GM23248 (cell line): ENCODE measurements around the gene GRIN1. TPM values are rescaled to one million over a fixed set of nuclear protein-coding genes. Genes with fewer than 3 reads are reported as not detected.

Experiments used
- DNase-seq: peaks from one replicate; pipeline ENCODE4 v3.0.0-alpha.2; 2015
- H2AFZ ChIP-seq: fragments of 200-600 bp; sonication (generic); 2 replicates; pipeline ENCODE4 v1.6.1; 2016; ENCODE audit warnings: antibody characterized with exemption
- H3F3A ChIP-seq: fragments of 200-600 bp; sonication (generic); 2 replicates; pipeline ENCODE4 v1.6.1; 2016; ENCODE audit warnings: mild to moderate bottlenecking, antibody characterized with exemption, mixed run types; ENCODE audit not compliant: insufficient read depth
- H3K27ac ChIP-seq: fragments of 200-600 bp; sonication (generic); 2 replicates; pipeline ENCODE4 v1.5.1; 2016; ENCODE audit warnings: mild to moderate bottlenecking
- H3K27me3 ChIP-seq: fragments of 200-600 bp; sonication (generic); replicated peaks from 2 replicates; pipeline ENCODE4 v1.6.1; 2016; ENCODE audit warnings: mild to moderate bottlenecking; ENCODE audit not compliant: insufficient read depth
- H3K36me3 ChIP-seq: fragments of 200-600 bp; sonication (generic); 2 replicates; pipeline ENCODE4 v1.6.1; 2016; ENCODE audit warnings: low read depth, mild to moderate bottlenecking
- H3K4me1 ChIP-seq: fragments of 200-600 bp; sonication (generic); 2 replicates; pipeline ENCODE4 v1.6.1; 2016; ENCODE audit warnings: mild to moderate bottlenecking; ENCODE audit not compliant: insufficient read depth
- H3K4me2 ChIP-seq: fragments of 200-600 bp; sonication (generic); one replicate; pipeline ENCODE4 v1.6.1; 2016; ENCODE audit warnings: mild to moderate bottlenecking; ENCODE audit not compliant: unreplicated experiment
- H3K4me3 ChIP-seq: fragments of 200-600 bp; sonication (generic); 2 replicates; pipeline ENCODE4 v1.5.1; 2016; ENCODE audit warnings: mild to moderate bottlenecking
- H3K79me2 ChIP-seq: fragments of 200-600 bp; sonication (generic); 2 replicates; pipeline ENCODE4 v1.6.1; 2016; ENCODE audit warnings: mild to moderate bottlenecking; ENCODE audit not compliant: insufficient read depth
- H3K9ac ChIP-seq: fragments of 200-600 bp; sonication (generic); 2 replicates; pipeline ENCODE4 v1.6.1; 2016; ENCODE audit warnings: mild to moderate bottlenecking
- H3K9me2 ChIP-seq: fragments of 200-600 bp; sonication (generic); 2 replicates; pipeline ENCODE4 v1.6.1; 2016; ENCODE audit warnings: mixed run types, mild to moderate bottlenecking, moderate library complexity; ENCODE audit not compliant: insufficient read depth
- H3K9me3 ChIP-seq: fragments of 200-600 bp; sonication (generic); one replicate; pipeline ENCODE4 v1.6.1; 2017; ENCODE audit warnings: low read depth
- H4K20me1 ChIP-seq: fragments of 200-600 bp; sonication (generic); 2 replicates; pipeline ENCODE4 v1.6.0; 2016; ENCODE audit not compliant: insufficient read depth
- EZH2 ChIP-seq: fragments of 200-600 bp; sonication (generic); IDR thresholded peaks from 2 replicates; pipeline ENCODE4 v1.6.1; 2018; ENCODE audit warnings: antibody characterized with exemption, mild to moderate bottlenecking; ENCODE audit not compliant: insufficient read depth, poor library complexity, severe bottlenecking
- EZH2phosphoT487 ChIP-seq: fragments of 200-600 bp; sonication (generic); IDR thresholded peaks from 2 replicates; pipeline ENCODE4 v1.6.1; 2018; ENCODE audit warnings: antibody characterized with exemption, moderate library complexity, mild to moderate bottlenecking, low read depth; ENCODE audit not compliant: insufficient read depth
- WGBS, 2 experiments: methylation state at CpG; one replicate each; pipeline ENCODE4 v1.1.6; 2015 to 2017; ENCODE audit warnings: low lambda C conversion rate in 2 of 2, low coverage in 1 of 2; ENCODE audit errors: missing lambda C conversion rate in 2 of 2; 5-methylcytosine and 5-hydroxymethylcytosine counted together
- in situ Hi-C: fragments of 300-500 bp; cut with MboI; formaldehyde crosslinking; loops from 2 replicates; pipeline ENCODE4 v1.15.0; 2020
- polyA plus RNA-seq: library from polyadenylated mRNA; unstranded; fragments of >200 nt; fragmentation: Nextera tagmentation; extraction: Ambion mirVana; gene quantifications from 2 replicates; pipeline ENCODE4 v1.2.1, GENCODE V29; 2016
- total RNA-seq: library from RNA; depleted of rRNA; stranded (reverse); fragments of >200 nt; shearing (Covaris generic); gene quantifications from 2 replicates; pipeline ENCODE4 v1.2.3, GENCODE V29; 2014

GRIN1 gene
- total and polyA plus RNA-seq, 2 experiments from 2014 or later, result 0.76 TPM; not detected in 1

- Histone ChIP-seq H3K79me2 (no peaks in the 10 kb centered on the region), H3F3A (no peaks in the 10 kb centered on the region), H3K4me1 (no peaks in the 10 kb centered on the region), H3K9me2 (no peaks in the 10 kb centered on the region), H3K4me2 (no peak overlapping the region), H3K27ac (no peak overlapping the region), H3K27me3 (no peaks in the 10 kb centered on the region; the same call in 1 of the 2 replicates), H3K36me3 (no peaks in the 10 kb centered on the region), H3K4me3 (no peak overlapping the region), H4K20me1 (no peaks in the 10 kb centered on the region), H3K9me3 (no peaks in the 10 kb centered on the region), H3K9ac (no peak overlapping the region), H2AFZ (no peak overlapping the region)
- WGBS, 2 experiments, result 51 to 70% methylated on average over 9 of the region's 9 CpGs
- in situ Hi-C loops, result no loop called here
- DNase-seq, result no peak
- TF ChIP-seq EZH2phosphoT487 (no peak), EZH2 (no peak)
These were observed 7.6 kb downstream of the GRIN1 start for GRCh38 chr9:137146527-137146918.

- Histone ChIP-seq H3K4me3 (no peak overlapping the region), H3K79me2 (no peaks in the 10 kb centered on the region), H3K4me1 (no peaks in the 10 kb centered on the region), H3K36me3 (no peaks in the 10 kb centered on the region), H3K9me3 (no peaks in the 10 kb centered on the region), H3K27me3 (no peaks in the 10 kb centered on the region; the same call in 1 of the 2 replicates), H3K27ac (no peak overlapping the region), H3K4me2 (no peak overlapping the region), H3K9me2 (no peaks in the 10 kb centered on the region), H4K20me1 (no peaks in the 10 kb centered on the region), H3K9ac (no peak overlapping the region), H2AFZ (no peak overlapping the region), H3F3A (no peaks in the 10 kb centered on the region)
- TF ChIP-seq EZH2phosphoT487 (no peak), EZH2 (no peak)
- no peak for DNase-seq
- 81 to 85% methylated on average over 24 to 26 of the region's 26 CpGs for WGBS, 2 experiments
- in situ Hi-C loops, result no loop called here
These were observed 8.3 kb downstream of the GRIN1 start for GRCh38 chr9:137147091-137147792.

GRCh38 chr9:137147793-137148160, 8.8 kb downstream of the GRIN1 start:
- WGBS, 2 experiments, result 17 to 25% methylated on average over 8 to 24 of the region's 24 CpGs
- Histone ChIP-seq H3K4me3 (no peak overlapping the region), H3K9ac (no peak overlapping the region), H3K9me3 (no peaks in the 10 kb centered on the region), H3K36me3 (no peaks in the 10 kb centered on the region), H3K27me3 (no peaks in the 10 kb centered on the region; the same call in 1 of the 2 replicates), H3F3A (no peaks in the 10 kb centered on the region), H3K27ac (no peak overlapping the region), H3K4me2 (no peak overlapping the region), H3K79me2 (no peaks in the 10 kb centered on the region), H3K4me1 (no peaks in the 10 kb centered on the region), H4K20me1 (no peaks in the 10 kb centered on the region), H2AFZ (no peak overlapping the region), H3K9me2 (no peaks in the 10 kb centered on the region)
- in situ Hi-C loops, result no loop called here
- no peak for DNase-seq
- TF ChIP-seq EZH2, result no peak
- TF ChIP-seq EZH2phosphoT487, result no peak

- WGBS, 2 experiments, result 61 to 72% methylated on average over 22 to 27 of the region's 27 CpGs
- no peak for DNase-seq
- H3K9ac ChIP-seq, result no peak overlapping the region
- no peaks in the 10 kb centered on the region for H3F3A ChIP-seq
- H3K4me2 ChIP-seq, result no peak overlapping the region
- no peaks in the 10 kb centered on the region for H4K20me1 ChIP-seq
- no peaks in the 10 kb centered on the region; the same call in 1 of the 2 replicates for H3K27me3 ChIP-seq
- H3K36me3 ChIP-seq, result no peaks in the 10 kb centered on the region
- no peaks in the 10 kb centered on the region for H3K9me2 ChIP-seq
- no peak overlapping the region for H3K27ac ChIP-seq
- in situ Hi-C loops, result no loop called here
- no peaks in the 10 kb centered on the region for H3K4me1 ChIP-seq
- H2AFZ ChIP-seq, result no peak overlapping the region
- TF ChIP-seq EZH2phosphoT487, result no peak
- TF ChIP-seq EZH2, result no peak
- no peaks in the 10 kb centered on the region for H3K9me3 ChIP-seq
- H3K79me2 ChIP-seq, result no peaks in the 10 kb centered on the region
- H3K4me3 ChIP-seq, result no peak overlapping the region
These were observed 9.3 kb downstream of the GRIN1 start for GRCh38 chr9:137148242-137148641.

GRCh38 chr9:137148661-137149060, 9.7 kb downstream of the GRIN1 start:
- no peak overlapping the region for H3K4me3 ChIP-seq
- no peaks in the 10 kb centered on the region for H3K9me2 ChIP-seq
- 73 to 82% methylated on average over 18 to 19 of the region's 19 CpGs for WGBS, 2 experiments
- no peak overlapping the region for H3K27ac ChIP-seq
- no peaks in the 10 kb centered on the region for H3K36me3 ChIP-seq
- H4K20me1 ChIP-seq, result no peaks in the 10 kb centered on the region
- no peak for DNase-seq
- TF ChIP-seq EZH2phosphoT487, result no peak
- no peak for TF ChIP-seq EZH2
- H3F3A ChIP-seq, result no peaks in the 10 kb centered on the region
- in situ Hi-C loops, result no loop called here
- no peaks in the 10 kb centered on the region for H3K4me1 ChIP-seq
- H3K79me2 ChIP-seq, result no peaks in the 10 kb centered on the region
- no peaks in the 10 kb centered on the region for H3K9me3 ChIP-seq
- no peaks in the 10 kb centered on the region; the same call in 1 of the 2 replicates for H3K27me3 ChIP-seq
- H3K4me2 ChIP-seq, result no peak overlapping the region
- H3K9ac ChIP-seq, result no peak overlapping the region
- H2AFZ ChIP-seq, result no peak overlapping the region
